DND-41 (cell line): ENCODE measurements around the gene RIMKLB.
A peak's percentile ranks its signal among the peaks of the same experiment; 100 is the strongest.

ENCODE experiments used
- EZH2 ChIP-seq: IDR thresholded peaks from 3 replicates; pipeline ENCODE4 v1.6.1; 2012; ENCODE audit warnings: borderline replicate concordance, low read depth, mild to moderate bottlenecking, moderate library complexity, low read length, inconsistent platforms; ENCODE audit not compliant: severe bottlenecking
- TF ChIP-seq, protein P1 (sequence below): IDR thresholded peaks from 2 replicates; pipeline ENCODE4 v1.5.1; 2012; ENCODE audit warnings: borderline replicate concordance, low read length, moderate library complexity, mild to moderate bottlenecking; ENCODE audit not compliant: poor library complexity, severe bottlenecking; ENCODE audit errors: extremely low read depth

DNA sequence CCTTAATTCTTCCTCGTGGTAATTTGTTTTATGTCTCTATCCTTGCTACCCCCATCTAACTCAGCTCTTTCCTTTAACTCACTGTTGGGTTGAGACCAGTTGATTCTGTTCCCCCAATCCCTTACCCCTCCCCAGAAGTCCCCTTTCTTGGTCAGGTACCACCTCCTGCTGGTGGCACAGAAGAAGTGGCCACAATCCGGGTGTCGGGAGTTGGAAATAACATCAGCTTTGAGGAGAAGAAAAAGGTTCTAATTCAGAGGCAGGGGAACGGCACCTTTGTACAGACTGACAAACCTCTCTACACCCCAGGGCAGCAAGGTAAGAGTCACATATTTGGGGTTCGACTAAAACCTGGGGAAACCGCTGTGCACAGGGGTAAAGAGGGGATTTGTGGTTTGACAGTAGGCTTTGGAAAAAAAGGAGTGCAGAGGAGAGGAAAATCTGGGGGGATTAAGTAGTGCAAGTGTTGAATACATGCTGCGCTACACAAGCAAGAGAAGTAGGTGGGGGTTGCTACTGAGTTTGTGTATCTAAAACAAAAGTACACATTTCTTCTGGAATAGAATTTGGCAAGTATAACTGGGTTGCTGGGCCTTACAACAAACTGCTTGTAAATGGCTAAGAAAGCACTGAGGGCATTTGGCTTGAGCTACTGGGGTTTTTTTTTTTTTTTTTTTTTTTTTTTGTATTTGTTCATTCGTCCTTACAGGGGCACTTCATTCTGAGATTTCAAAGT is 125.9 kb downstream of the RIMKLB start:
- TF ChIP-seq, protein P1, sequence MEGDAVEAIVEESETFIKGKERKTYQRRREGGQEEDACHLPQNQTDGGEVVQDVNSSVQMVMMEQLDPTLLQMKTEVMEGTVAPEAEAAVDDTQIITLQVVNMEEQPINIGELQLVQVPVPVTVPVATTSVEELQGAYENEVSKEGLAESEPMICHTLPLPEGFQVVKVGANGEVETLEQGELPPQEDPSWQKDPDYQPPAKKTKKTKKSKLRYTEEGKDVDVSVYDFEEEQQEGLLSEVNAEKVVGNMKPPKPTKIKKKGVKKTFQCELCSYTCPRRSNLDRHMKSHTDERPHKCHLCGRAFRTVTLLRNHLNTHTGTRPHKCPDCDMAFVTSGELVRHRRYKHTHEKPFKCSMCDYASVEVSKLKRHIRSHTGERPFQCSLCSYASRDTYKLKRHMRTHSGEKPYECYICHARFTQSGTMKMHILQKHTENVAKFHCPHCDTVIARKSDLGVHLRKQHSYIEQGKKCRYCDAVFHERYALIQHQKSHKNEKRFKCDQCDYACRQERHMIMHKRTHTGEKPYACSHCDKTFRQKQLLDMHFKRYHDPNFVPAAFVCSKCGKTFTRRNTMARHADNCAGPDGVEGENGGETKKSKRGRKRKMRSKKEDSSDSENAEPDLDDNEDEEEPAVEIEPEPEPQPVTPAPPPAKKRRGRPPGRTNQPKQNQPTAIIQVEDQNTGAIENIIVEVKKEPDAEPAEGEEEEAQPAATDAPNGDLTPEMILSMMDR = peak; percentile 57
- no peak for TF ChIP-seq EZH2
